ENCODE results near the gene BTF3. TPM values are rescaled to one million over a fixed set of nuclear protein-coding genes. Genes with fewer than 3 reads are reported as not detected.

Gene BTF3
- total and polyA plus RNA-seq, 2 of the 8 experiments (the other 6 are each of a cell fraction or from before 2014, with no cell fraction given), result 396 to 754 TPM

DNA sequence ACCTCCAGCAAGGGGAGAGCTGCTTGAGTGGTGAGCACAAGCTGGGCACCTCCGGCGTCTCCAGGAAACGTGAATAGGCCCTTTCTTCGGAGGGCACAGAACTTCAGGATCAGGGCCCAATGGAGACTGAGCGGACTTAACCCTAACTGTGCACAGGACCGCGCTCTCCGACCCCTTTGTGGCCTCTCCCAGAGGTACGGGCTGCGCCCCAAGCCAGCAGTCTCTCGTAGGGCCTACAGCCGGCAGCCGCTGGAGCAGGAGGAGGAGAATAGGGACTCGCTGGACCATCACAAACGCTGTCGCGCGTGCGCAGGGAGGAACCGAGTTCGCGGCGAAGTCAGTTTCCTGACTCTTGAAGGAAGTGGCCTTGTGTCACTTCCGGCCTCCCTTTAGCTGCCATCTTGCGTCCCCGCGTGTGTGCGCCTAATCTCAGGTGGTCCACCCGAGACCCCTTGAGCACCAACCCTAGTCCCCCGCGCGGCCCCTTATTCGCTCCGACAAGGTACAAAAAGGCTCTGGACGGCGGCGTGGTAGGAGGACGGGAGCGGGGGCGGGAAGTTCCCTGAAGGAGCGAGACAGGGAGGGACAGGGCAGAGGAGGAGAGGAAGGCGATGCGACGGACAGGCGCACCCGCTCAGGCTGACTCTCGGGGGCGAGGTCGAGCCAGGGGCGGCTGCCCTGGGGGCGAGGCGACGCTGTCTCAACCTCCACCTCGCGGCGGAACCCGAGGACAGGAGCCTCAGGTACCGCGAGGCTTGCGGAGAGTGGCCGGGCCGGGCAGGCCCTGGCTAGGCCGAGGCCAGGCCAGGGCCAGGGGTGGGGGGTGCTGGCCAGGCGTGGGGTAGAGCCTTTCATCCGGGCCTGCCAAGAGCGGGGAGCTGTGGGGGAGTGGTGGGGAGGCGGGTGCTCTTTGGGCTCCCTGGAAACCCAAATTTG is at the start of gene BTF3 (continued):
- TF ChIP-seq CBX8 (IDR thresholded peaks at IDR 0.05; ENCODE audit: borderline replicate concordance, low read depth, low read length), result no peak
- TF ChIP-seq KDM1A (IDR thresholded peaks at IDR 0.05; ENCODE audit: borderline replicate concordance, low read length), result no peak
- TF ChIP-seq, protein P1, sequence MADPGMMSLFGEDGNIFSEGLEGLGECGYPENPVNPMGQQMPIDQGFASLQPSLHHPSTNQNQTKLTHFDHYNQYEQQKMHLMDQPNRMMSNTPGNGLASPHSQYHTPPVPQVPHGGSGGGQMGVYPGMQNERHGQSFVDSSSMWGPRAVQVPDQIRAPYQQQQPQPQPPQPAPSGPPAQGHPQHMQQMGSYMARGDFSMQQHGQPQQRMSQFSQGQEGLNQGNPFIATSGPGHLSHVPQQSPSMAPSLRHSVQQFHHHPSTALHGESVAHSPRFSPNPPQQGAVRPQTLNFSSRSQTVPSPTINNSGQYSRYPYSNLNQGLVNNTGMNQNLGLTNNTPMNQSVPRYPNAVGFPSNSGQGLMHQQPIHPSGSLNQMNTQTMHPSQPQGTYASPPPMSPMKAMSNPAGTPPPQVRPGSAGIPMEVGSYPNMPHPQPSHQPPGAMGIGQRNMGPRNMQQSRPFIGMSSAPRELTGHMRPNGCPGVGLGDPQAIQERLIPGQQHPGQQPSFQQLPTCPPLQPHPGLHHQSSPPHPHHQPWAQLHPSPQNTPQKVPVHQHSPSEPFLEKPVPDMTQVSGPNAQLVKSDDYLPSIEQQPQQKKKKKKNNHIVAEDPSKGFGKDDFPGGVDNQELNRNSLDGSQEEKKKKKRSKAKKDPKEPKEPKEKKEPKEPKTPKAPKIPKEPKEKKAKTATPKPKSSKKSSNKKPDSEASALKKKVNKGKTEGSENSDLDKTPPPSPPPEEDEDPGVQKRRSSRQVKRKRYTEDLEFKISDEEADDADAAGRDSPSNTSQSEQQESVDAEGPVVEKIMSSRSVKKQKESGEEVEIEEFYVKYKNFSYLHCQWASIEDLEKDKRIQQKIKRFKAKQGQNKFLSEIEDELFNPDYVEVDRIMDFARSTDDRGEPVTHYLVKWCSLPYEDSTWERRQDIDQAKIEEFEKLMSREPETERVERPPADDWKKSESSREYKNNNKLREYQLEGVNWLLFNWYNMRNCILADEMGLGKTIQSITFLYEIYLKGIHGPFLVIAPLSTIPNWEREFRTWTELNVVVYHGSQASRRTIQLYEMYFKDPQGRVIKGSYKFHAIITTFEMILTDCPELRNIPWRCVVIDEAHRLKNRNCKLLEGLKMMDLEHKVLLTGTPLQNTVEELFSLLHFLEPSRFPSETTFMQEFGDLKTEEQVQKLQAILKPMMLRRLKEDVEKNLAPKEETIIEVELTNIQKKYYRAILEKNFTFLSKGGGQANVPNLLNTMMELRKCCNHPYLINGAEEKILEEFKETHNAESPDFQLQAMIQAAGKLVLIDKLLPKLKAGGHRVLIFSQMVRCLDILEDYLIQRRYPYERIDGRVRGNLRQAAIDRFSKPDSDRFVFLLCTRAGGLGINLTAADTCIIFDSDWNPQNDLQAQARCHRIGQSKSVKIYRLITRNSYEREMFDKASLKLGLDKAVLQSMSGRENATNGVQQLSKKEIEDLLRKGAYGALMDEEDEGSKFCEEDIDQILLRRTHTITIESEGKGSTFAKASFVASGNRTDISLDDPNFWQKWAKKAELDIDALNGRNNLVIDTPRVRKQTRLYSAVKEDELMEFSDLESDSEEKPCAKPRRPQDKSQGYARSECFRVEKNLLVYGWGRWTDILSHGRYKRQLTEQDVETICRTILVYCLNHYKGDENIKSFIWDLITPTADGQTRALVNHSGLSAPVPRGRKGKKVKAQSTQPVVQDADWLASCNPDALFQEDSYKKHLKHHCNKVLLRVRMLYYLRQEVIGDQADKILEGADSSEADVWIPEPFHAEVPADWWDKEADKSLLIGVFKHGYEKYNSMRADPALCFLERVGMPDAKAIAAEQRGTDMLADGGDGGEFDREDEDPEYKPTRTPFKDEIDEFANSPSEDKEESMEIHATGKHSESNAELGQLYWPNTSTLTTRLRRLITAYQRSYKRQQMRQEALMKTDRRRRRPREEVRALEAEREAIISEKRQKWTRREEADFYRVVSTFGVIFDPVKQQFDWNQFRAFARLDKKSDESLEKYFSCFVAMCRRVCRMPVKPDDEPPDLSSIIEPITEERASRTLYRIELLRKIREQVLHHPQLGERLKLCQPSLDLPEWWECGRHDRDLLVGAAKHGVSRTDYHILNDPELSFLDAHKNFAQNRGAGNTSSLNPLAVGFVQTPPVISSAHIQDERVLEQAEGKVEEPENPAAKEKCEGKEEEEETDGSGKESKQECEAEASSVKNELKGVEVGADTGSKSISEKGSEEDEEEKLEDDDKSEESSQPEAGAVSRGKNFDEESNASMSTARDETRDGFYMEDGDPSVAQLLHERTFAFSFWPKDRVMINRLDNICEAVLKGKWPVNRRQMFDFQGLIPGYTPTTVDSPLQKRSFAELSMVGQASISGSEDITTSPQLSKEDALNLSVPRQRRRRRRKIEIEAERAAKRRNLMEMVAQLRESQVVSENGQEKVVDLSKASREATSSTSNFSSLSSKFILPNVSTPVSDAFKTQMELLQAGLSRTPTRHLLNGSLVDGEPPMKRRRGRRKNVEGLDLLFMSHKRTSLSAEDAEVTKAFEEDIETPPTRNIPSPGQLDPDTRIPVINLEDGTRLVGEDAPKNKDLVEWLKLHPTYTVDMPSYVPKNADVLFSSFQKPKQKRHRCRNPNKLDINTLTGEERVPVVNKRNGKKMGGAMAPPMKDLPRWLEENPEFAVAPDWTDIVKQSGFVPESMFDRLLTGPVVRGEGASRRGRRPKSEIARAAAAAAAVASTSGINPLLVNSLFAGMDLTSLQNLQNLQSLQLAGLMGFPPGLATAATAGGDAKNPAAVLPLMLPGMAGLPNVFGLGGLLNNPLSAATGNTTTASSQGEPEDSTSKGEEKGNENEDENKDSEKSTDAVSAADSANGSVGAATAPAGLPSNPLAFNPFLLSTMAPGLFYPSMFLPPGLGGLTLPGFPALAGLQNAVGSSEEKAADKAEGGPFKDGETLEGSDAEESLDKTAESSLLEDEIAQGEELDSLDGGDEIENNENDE (IDR thresholded peaks at IDR 0.05; ENCODE audit: insufficient replicate concordance, low read length), result no peak
- 0 out of 2 replicates have a peak, but pooled peaks have one; percentile 11 for TF ChIP-seq EGR1 (IDR thresholded peaks at IDR 0.05; ENCODE audit: borderline replicate concordance, low read depth, low read length)
- no peak for TF ChIP-seq SRF (IDR thresholded peaks at IDR 0.05; ENCODE audit: low read depth, low read length)
- TF ChIP-seq CEBPB (IDR thresholded peaks at IDR 0.05; ENCODE audit: low read depth, low read length), result no peak
- TF ChIP-seq CHD2 (IDR thresholded peaks at IDR 0.05; ENCODE audit: low read length), result 0 out of 2 replicates have a peak, but pooled peaks have one; percentile 41
- TF ChIP-seq KDM4A (IDR thresholded peaks at IDR 0.05; ENCODE audit: low read depth, low read length, severe bottlenecking), result no peak
- TF ChIP-seq EP300 (IDR thresholded peaks at IDR 0.05; ENCODE audit: borderline replicate concordance in 1 of 2, low read depth in 2 of 2, low read length in 2 of 2), result no peak
